Left ventricle myocardium inferior (tissue), 1 donor: ENCODE data around the gene AMTN. TPM values are rescaled to one million over a fixed set of nuclear protein-coding genes. Genes with fewer than 3 reads are reported as not detected.
A peak's percentile ranks its signal among the peaks of the same experiment; 100 is the strongest.

Source experiments
- DNase-seq: peaks from one replicate; pipeline ENCODE4 v3.0.0-alpha.2; 2020
- H3K27ac ChIP-seq: fragments of 200-600 bp; replicated peaks from 2 replicates; pipeline ENCODE4 v1.8.0; 2021
- H3K27me3 ChIP-seq: fragments of 200-600 bp; 2 replicates; pipeline ENCODE4 v1.8.0; 2021; ENCODE audit warnings: low read depth
- H3K36me3 ChIP-seq: fragments of 200-600 bp; 2 replicates; pipeline ENCODE4 v1.8.0; 2021
- H3K4me1 ChIP-seq: fragments of 200-600 bp; 2 replicates; pipeline ENCODE4 v1.8.0; 2021
- H3K4me3 ChIP-seq: fragments of 200-600 bp; 2 replicates; pipeline ENCODE4 v1.8.0; 2021; ENCODE audit warnings: mild to moderate bottlenecking, moderate library complexity
- H3K9me3 ChIP-seq: fragments of 200-600 bp; replicated peaks from 2 replicates; pipeline ENCODE4 v1.8.0; 2021
- CTCF ChIP-seq: fragments of 200-600 bp; IDR thresholded peaks from 2 replicates; pipeline ENCODE4 v1.8.0; 2021; ENCODE audit warnings: antibody characterized with exemption, mild to moderate bottlenecking, borderline replicate concordance
- intact Hi-C: fragments of 100-400 bp; cut with micrococcal nuclease; formaldehyde crosslinking; loops from one replicate; pipeline ENCODE4 v1.11.0; 2022
- total RNA-seq: library from RNA; stranded (reverse); fragmentation: NEBNext Ultra II Directional; extraction: Animal tissue kit (Norgen Biotek cat#: 25700); gene quantifications from one replicate; pipeline ENCODE4 v1.2.1, GENCODE V29; 2021
- donor health status: DM: no; HTN: yes; CAD: no; lungs with severe emphysema.

The AMTN gene
- total RNA-seq, 1 donor from 2014 or later = not detected

- H3K4me1 ChIP-seq = no peaks in the 10 kb centered on the region
- intact Hi-C loops = no loop called here
- no peak for TF ChIP-seq CTCF
These were observed 20.5 kb downstream of the AMTN start for GRCh38 chr4:70538869-70539268.

GRCh38 chr4:70544279-70544868, 26.0 kb downstream of the AMTN start:
- H3K9me3 ChIP-seq = no peaks in the 10 kb centered on the region
- TF ChIP-seq CTCF = peak; percentile 36
- peaks cover 21% of the 10 kb centered on the region for H3K27me3 ChIP-seq
- H3K36me3 ChIP-seq = no peaks in the 10 kb centered on the region
- no peak for DNase-seq
- H3K4me3 ChIP-seq = no peak overlapping the region
- no peak overlapping the region for H3K27ac ChIP-seq
- intact Hi-C loops = no loop called here
- no peaks in the 10 kb centered on the region for H3K4me1 ChIP-seq

More at GRCh38 chr4:70538869-70539268, 20.5 kb downstream of the AMTN start:
- Histone ChIP-seq H3K27ac (no peak overlapping the region), H3K9me3 (no peaks in the 10 kb centered on the region), H3K27me3 (no peaks in the 10 kb centered on the region), H3K36me3 (no peaks in the 10 kb centered on the region), H3K4me3 (no peak overlapping the region)
- no peak for DNase-seq

- no peaks in the 10 kb centered on the region for H3K36me3 ChIP-seq
- no peak for TF ChIP-seq CTCF
- no peaks in the 10 kb centered on the region for H3K27me3 ChIP-seq
- no peak for DNase-seq
- H3K27ac ChIP-seq = no peak overlapping the region
- no peaks in the 10 kb centered on the region for H3K4me1 ChIP-seq
- H3K9me3 ChIP-seq = no peaks in the 10 kb centered on the region
- intact Hi-C loops = no loop called here
- H3K4me3 ChIP-seq = no peak overlapping the region
These were observed 38.5 kb downstream of the AMTN start for GRCh38 chr4:70556856-70557255.

GRCh38 chr4:70559211-70559830, 41.0 kb downstream of the AMTN start:
- H3K36me3 ChIP-seq = no peaks in the 10 kb centered on the region
- H3K4me1 ChIP-seq = no peaks in the 10 kb centered on the region
- no peaks in the 10 kb centered on the region for H3K27me3 ChIP-seq
- H3K9me3 ChIP-seq = no peaks in the 10 kb centered on the region
- intact Hi-C loops = no loop called here
- H3K4me3 ChIP-seq = no peak overlapping the region
- no peak overlapping the region for H3K27ac ChIP-seq
- DNase-seq = no peak
- TF ChIP-seq CTCF = peak; percentile 68

- intact Hi-C loops = no loop called here
These were observed 41.6 kb downstream of the AMTN start for GRCh38 chr4:70559924-70560323.

More at GRCh38 chr4:70559924-70560323, 41.6 kb downstream of the AMTN start:
- Histone ChIP-seq H3K4me1 (no peaks in the 10 kb centered on the region), H3K4me3 (no peak overlapping the region), H3K27me3 (no peaks in the 10 kb centered on the region), H3K36me3 (no peaks in the 10 kb centered on the region), H3K27ac (no peak overlapping the region), H3K9me3 (no peaks in the 10 kb centered on the region)
- no peak for DNase-seq
- no peak for TF ChIP-seq CTCF
